ENCODE data around the gene RFK.

Gene RFK

DNA sequence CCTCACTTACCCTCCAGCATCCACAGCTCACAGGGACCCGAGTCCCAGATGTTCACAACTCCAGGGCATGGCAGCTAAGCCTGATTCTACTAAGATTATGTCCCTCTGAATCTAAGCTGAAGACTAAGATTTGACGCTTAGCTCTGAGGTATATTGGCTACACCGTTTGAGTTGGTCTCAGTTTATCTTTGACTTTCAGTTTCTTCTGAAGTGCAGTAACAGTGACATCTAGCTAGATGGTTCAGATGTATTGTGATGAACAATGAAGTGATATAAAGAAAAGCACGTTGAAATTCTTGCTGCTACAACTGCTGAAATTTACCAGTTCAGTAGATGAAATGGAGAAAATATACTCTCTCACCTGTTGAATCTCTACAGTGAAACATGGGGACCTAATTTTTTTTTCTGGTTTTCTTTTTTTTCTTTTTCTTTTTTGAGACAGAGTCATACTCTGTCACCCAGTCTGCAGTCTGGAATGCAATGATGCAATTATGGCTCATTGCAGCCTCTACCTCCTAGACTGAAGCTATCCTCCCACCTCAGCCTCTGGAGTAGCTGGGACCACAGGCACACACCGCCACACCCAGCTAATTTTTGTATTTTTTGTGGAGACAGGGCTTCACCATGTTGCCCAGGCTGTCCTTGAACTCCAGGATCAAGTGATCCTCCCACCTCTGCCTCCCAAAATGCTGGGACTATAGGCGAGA lies 15.7 kb downstream of the RFK start:
- Histone ChIP-seq H3K4me2 (no peak overlapping the region), H3K36me3 (ENCODE audit: insufficient read depth) (no peaks in the 10 kb centered on the region), H3K4me3 (IDR thresholded peaks at IDR 0.05; ENCODE audit: insufficient read depth, low read depth, low read length) (no peak overlapping the region), H3K27ac (no peak overlapping the region), H4K20me1 (ENCODE audit: insufficient read depth) (no peaks in the 10 kb centered on the region), H2AFZ (ENCODE audit: low read depth) (no peak overlapping the region), H3K79me2 (ENCODE audit: insufficient read depth, low read depth) (no peaks in the 10 kb centered on the region), H3K27me3 (ENCODE audit: insufficient read depth, low read depth) (no peaks in the 10 kb centered on the region), H3K4me1 (ENCODE audit: low read depth, poor library complexity, severe bottlenecking) (peaks cover 37% of the 10 kb centered on the region), H3K9ac (no peak overlapping the region)
- TF ChIP-seq, protein P1, sequence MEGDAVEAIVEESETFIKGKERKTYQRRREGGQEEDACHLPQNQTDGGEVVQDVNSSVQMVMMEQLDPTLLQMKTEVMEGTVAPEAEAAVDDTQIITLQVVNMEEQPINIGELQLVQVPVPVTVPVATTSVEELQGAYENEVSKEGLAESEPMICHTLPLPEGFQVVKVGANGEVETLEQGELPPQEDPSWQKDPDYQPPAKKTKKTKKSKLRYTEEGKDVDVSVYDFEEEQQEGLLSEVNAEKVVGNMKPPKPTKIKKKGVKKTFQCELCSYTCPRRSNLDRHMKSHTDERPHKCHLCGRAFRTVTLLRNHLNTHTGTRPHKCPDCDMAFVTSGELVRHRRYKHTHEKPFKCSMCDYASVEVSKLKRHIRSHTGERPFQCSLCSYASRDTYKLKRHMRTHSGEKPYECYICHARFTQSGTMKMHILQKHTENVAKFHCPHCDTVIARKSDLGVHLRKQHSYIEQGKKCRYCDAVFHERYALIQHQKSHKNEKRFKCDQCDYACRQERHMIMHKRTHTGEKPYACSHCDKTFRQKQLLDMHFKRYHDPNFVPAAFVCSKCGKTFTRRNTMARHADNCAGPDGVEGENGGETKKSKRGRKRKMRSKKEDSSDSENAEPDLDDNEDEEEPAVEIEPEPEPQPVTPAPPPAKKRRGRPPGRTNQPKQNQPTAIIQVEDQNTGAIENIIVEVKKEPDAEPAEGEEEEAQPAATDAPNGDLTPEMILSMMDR (conservative IDR thresholded peaks at IDR 0.05; ENCODE audit: low read depth, low read length): no peak

- Histone ChIP-seq H3K79me2 (ENCODE audit: insufficient read depth, low read depth) (no peaks in the 10 kb centered on the region), H3K4me3 (IDR thresholded peaks at IDR 0.05; ENCODE audit: insufficient read depth, low read depth, low read length) (no peak overlapping the region), H3K4me1 (ENCODE audit: low read depth, poor library complexity, severe bottlenecking) (peaks cover 45% of the 10 kb centered on the region), H4K20me1 (ENCODE audit: insufficient read depth) (no peaks in the 10 kb centered on the region), H3K4me2 (no peak overlapping the region), H3K27me3 (ENCODE audit: insufficient read depth, low read depth) (no peaks in the 10 kb centered on the region), H3K27ac (no peak overlapping the region), H2AFZ (ENCODE audit: low read depth) (no peak overlapping the region), H3K9ac (no peak overlapping the region), H3K36me3 (ENCODE audit: insufficient read depth) (no peaks in the 10 kb centered on the region)
- TF ChIP-seq, protein P1 (conservative IDR thresholded peaks at IDR 0.05; ENCODE audit: low read depth, low read length): no peak
Observed at GRCh38 chr9:76377791-76378190, 16.4 kb downstream of the RFK start.

- Histone ChIP-seq H3K79me2 (ENCODE audit: insufficient read depth, low read depth) (no peaks in the 10 kb centered on the region), H3K27ac (peak overlapping the region; percentile 75; the same call in 1 of the 2 replicates), H3K36me3 (ENCODE audit: insufficient read depth) (no peaks in the 10 kb centered on the region), H3K4me1 (ENCODE audit: low read depth, poor library complexity, severe bottlenecking) (peaks cover 73% of the 10 kb centered on the region), H4K20me1 (ENCODE audit: insufficient read depth) (no peaks in the 10 kb centered on the region), H3K27me3 (ENCODE audit: insufficient read depth, low read depth) (no peaks in the 10 kb centered on the region), H3K9ac (no peak overlapping the region), H2AFZ (ENCODE audit: low read depth) (no peak overlapping the region), H3K4me2 (peak overlapping the region; percentile 88; the same call in 1 of the 2 replicates), H3K4me3 (IDR thresholded peaks at IDR 0.05; ENCODE audit: insufficient read depth, low read depth, low read length) (no peak overlapping the region)
- TF ChIP-seq, protein P1 (conservative IDR thresholded peaks at IDR 0.05; ENCODE audit: low read depth, low read length): no peak
Observed at GRCh38 chr9:76374783-76375559, 19.3 kb downstream of the RFK start.

GRCh38 chr9:76373784-76374474 lies 20.3 kb downstream of the RFK start:
- Histone ChIP-seq H3K4me2 (peak overlapping the region; percentile 88), H3K36me3 (ENCODE audit: insufficient read depth) (no peaks in the 10 kb centered on the region), H3K4me3 (IDR thresholded peaks at IDR 0.05; ENCODE audit: insufficient read depth, low read depth, low read length) (no peak overlapping the region), H3K27ac (peak overlapping the region; percentile 75), H3K9ac (peak overlapping the region; percentile 7; the same call in 1 of the 2 replicates), H4K20me1 (ENCODE audit: insufficient read depth) (no peaks in the 10 kb centered on the region), H2AFZ (ENCODE audit: low read depth) (peak overlapping the region; percentile 13; the same call in 1 of the 2 replicates), H3K27me3 (ENCODE audit: insufficient read depth, low read depth) (no peaks in the 10 kb centered on the region), H3K79me2 (ENCODE audit: insufficient read depth, low read depth) (no peaks in the 10 kb centered on the region), H3K4me1 (ENCODE audit: low read depth, poor library complexity, severe bottlenecking) (peaks cover 74% of the 10 kb centered on the region)
- TF ChIP-seq, protein P1 (conservative IDR thresholded peaks at IDR 0.05; ENCODE audit: low read depth, low read length): no peak

Measured in KMS-11 (cell line).